ENCODE data around the gene ZIC4.

Gene ZIC4

GRCh38 chr3:147354623-147355022 lies 51.7 kb downstream of the ZIC4 start:
- no peak for DNase-seq (ENCODE audit: low spot score)

- DNase-seq (ENCODE audit: low spot score), result no peak
These were observed 55.0 kb downstream of the ZIC4 start for GRCh38 chr3:147351301-147351700.

GRCh38 chr3:147348976-147349375 lies 57.4 kb downstream of the ZIC4 start:
- no peak for DNase-seq (ENCODE audit: low spot score)

- DNase-seq (ENCODE audit: low spot score), result no peak
These were observed 62.4 kb downstream of the ZIC4 start for GRCh38 chr3:147343926-147344325.

GRCh38 chr3:147341727-147342126 lies 64.6 kb downstream of the ZIC4 start:
- no peak for DNase-seq (ENCODE audit: low spot score)

- DNase-seq (ENCODE audit: low spot score), result no peak
These were observed 69.6 kb downstream of the ZIC4 start for GRCh38 chr3:147336543-147337278.

Data from AG20443 (cell line).